Measurements from ENCODE around the gene KCNAB1. TPM values are rescaled to one million over a fixed set of nuclear protein-coding genes. Genes with fewer than 3 reads are reported as not detected.
A peak's percentile ranks its signal among the peaks of the same experiment; 100 is the strongest.

Gene KCNAB1
- total and polyA plus RNA-seq, 10 of the 15 experiments (the other 5 are each of a cell fraction or from before 2014, with no cell fraction given): 0.11 to 0.69 (median 0.43) TPM; not detected in 6

DNA sequence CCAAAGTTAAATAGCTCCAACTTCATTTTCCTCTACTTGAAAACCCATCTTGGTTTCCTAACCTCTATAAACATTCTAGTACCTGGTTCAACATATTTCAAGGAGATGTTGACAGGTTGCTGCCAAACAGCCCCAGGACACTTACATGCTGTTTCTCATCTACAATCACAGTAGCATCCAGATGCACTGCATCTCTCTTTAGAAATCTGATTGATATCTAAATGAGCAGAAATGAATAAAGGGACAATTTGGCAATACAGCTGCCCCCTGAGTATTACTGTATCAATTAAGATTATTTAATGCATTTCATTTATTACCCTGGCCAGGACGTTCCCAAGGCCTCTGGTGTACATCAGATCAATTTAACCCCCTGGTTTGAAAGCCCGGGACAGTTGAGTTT, 360.6 kb downstream of the KCNAB1 start:
- Histone ChIP-seq H3K9me3 (replicated peaks; ENCODE audit: control insufficient read depth, insufficient read depth, low read length) (no peaks in the 10 kb centered on the region), H3K4me2 (ENCODE audit: control insufficient read depth, insufficient read depth) (no peak overlapping the region), H3K9ac (ENCODE audit: control insufficient read depth, insufficient read depth, low read length) (no peak overlapping the region), H3K79me2 (ENCODE audit: control insufficient read depth, insufficient read depth, low read length) (no peaks in the 10 kb centered on the region), H2AFZ (ENCODE audit: control insufficient read depth, low read depth, low read length) (no peak overlapping the region), H3K27me3 (replicated peaks in 1 of 2; ENCODE audit: control insufficient read depth in 2 of 2, insufficient read depth in 2 of 2, low read length in 1 of 2) (peaks cover 0 to 2% of the 10 kb centered on the region in 2 experiments; a peak in 3 of 4 replicates), H3K36me3 (ENCODE audit: control insufficient read depth in 2 of 2, insufficient read depth in 2 of 2, low read length in 1 of 2) (no peaks in the 10 kb centered on the region), H3K27ac (ENCODE audit: control insufficient read depth, insufficient read depth) (no peak overlapping the region), H3K4me1 (ENCODE audit: control insufficient read depth, insufficient read depth, low read length) (peaks cover 14% of the 10 kb centered on the region), H3K4me3 (no peak overlapping the region), H4K20me1 (ENCODE audit: control insufficient read depth, insufficient read depth) (no peaks in the 10 kb centered on the region)
- WGBS (ENCODE audit: insufficient coverage, insufficient replicate concordance, low lambda C conversion rate, missing lambda C conversion rate): 17% methylated on average over 2 of the region's 2 CpGs
- CTCF ChIA-PET: interaction anchor here (0.6 to 5.3 kb wide), 12 partner anchors 8 to 601 kb away, joined by 3 to 58 read pairs (median 4); no protein-coding TSS in a partner anchor
- intact Hi-C loops (cut with micrococcal nuclease; ENCODE audit: unreplicated experiment): no loop called here
- in situ Hi-C loops (cut with MboI): no loop called here
- SMC1A ChIA-PET (ENCODE audit: uncharacterized antibody, unreplicated experiment): interaction anchor here (1.1 to 9.6 kb wide), 6 partner anchors 12 to 77 kb away, joined by 3 to 72 read pairs (median 6); no protein-coding TSS in a partner anchor
- no peak for TF ChIP-seq SMC3 (IDR thresholded peaks at IDR 0.05; ENCODE audit: borderline replicate concordance, low read length)
- no peak for FAIRE-seq
- no TSS peak for BruUV-seq (replicated peaks)
- no peak for DNase-seq (ENCODE audit: low read depth, low spot score)
- POLR2A ChIA-PET: interaction anchor here (0.6 to 1.5 kb wide), 3 partner anchors 29 to 610 kb away, joined by 3 to 5 read pairs (median 4); no protein-coding TSS in a partner anchor
- no peak for ATAC-seq
- RAD21 ChIA-PET (ENCODE audit: unreplicated experiment): interaction anchor here (1.3 kb wide), 1 partner anchor 331 kb away, joined by 4 read pairs; no protein-coding TSS in a partner anchor

GRCh38 chr3:156483002-156483401, 362.6 kb downstream of the KCNAB1 start:
- no TSS peak for BruUV-seq (replicated peaks)
- Histone ChIP-seq H3K4me2 (ENCODE audit: control insufficient read depth, insufficient read depth) (peak overlapping the region; percentile 92), H3K4me1 (ENCODE audit: control insufficient read depth, insufficient read depth, low read length) (peaks cover 14% of the 10 kb centered on the region), H3K79me2 (ENCODE audit: control insufficient read depth, insufficient read depth, low read length) (no peaks in the 10 kb centered on the region), H3K9ac (ENCODE audit: control insufficient read depth, insufficient read depth, low read length) (no peak overlapping the region), H2AFZ (ENCODE audit: control insufficient read depth, low read depth, low read length) (no peak overlapping the region), H3K36me3 (ENCODE audit: control insufficient read depth in 2 of 2, insufficient read depth in 2 of 2, low read length in 1 of 2) (no peaks in the 10 kb centered on the region), H3K4me3 (no peak overlapping the region), H3K27me3 (replicated peaks in 1 of 2; ENCODE audit: control insufficient read depth in 2 of 2, insufficient read depth in 2 of 2, low read length in 1 of 2) (no peaks in the 10 kb centered on the region; a peak in 1 of 4 replicates), H4K20me1 (ENCODE audit: control insufficient read depth, insufficient read depth) (no peaks in the 10 kb centered on the region), H3K9me3 (replicated peaks; ENCODE audit: control insufficient read depth, insufficient read depth, low read length) (no peaks in the 10 kb centered on the region), H3K27ac (ENCODE audit: control insufficient read depth, insufficient read depth) (peak overlapping the region; percentile 36; the same call in 1 of the 2 replicates)
- ChIA-PET CTCF (interaction anchor here (0.8 to 5.3 kb wide), 8 partner anchors 9 to 334 kb away, joined by 3 to 58 read pairs (median 8); no protein-coding TSS in a partner anchor), RAD21 (ENCODE audit: unreplicated experiment) (interaction anchor here (0.6 to 4.8 kb wide), 12 partner anchors 8 to 331 kb away, joined by 3 to 20 read pairs (median 4); partner anchors contain the start of gene SSR3), SMC1A (ENCODE audit: uncharacterized antibody, unreplicated experiment) (interaction anchor here (0.9 to 9.6 kb wide), 8 partner anchors 9 to 190 kb away, joined by 3 to 72 read pairs (median 5); no protein-coding TSS in a partner anchor), POLR2A (interaction anchor here (0.6 kb wide), 1 partner anchor 105 kb away, joined by 4 read pairs; no protein-coding TSS in a partner anchor)
- in situ Hi-C loops (cut with MboI) (no loop called here), intact Hi-C loops (cut with micrococcal nuclease; ENCODE audit: unreplicated experiment) (loop anchor here (1.0 kb wide), 1 partner anchor 191 kb away; the partner anchor contains the start of gene TIPARP)
- DNase-seq (ENCODE audit: low read depth, low spot score): no peak
- no peak for FAIRE-seq
- ATAC-seq: no peak; the same call in 2 of the 3 replicates
- WGBS (ENCODE audit: insufficient coverage, insufficient replicate concordance, low lambda C conversion rate, missing lambda C conversion rate): 75% methylated on average over 3 of the region's 3 CpGs
- TF ChIP-seq SMAD5 (IDR thresholded peaks at IDR 0.05; ENCODE audit: low read depth) (no peak), CHD2 (IDR thresholded peaks at IDR 0.05; ENCODE audit: borderline replicate concordance, low read depth, low read length) (no peak), CTCF (IDR thresholded peaks at IDR 0.05 in 2 of 3, conservative IDR thresholded peaks at IDR 0.05 in 1 of 3; ENCODE audit: control insufficient read depth in 2 of 3, extremely low read depth in 1 of 3, insufficient read depth in 1 of 3, low read depth in 3 of 3, low read length in 3 of 3) (no peak), MEF2A (IDR thresholded peaks at IDR 0.05; ENCODE audit: insufficient read depth, low read depth, low read length) (no peak), JUNB (IDR thresholded peaks at IDR 0.05) (no peak), CEBPZ (IDR thresholded peaks at IDR 0.05; ENCODE audit: low read depth, low read length) (no peak), CHD4 (IDR thresholded peaks at IDR 0.05) (no peak)
- TF ChIP-seq, protein P1, sequence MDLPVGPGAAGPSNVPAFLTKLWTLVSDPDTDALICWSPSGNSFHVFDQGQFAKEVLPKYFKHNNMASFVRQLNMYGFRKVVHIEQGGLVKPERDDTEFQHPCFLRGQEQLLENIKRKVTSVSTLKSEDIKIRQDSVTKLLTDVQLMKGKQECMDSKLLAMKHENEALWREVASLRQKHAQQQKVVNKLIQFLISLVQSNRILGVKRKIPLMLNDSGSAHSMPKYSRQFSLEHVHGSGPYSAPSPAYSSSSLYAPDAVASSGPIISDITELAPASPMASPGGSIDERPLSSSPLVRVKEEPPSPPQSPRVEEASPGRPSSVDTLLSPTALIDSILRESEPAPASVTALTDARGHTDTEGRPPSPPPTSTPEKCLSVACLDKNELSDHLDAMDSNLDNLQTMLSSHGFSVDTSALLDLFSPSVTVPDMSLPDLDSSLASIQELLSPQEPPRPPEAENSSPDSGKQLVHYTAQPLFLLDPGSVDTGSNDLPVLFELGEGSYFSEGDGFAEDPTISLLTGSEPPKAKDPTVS (IDR thresholded peaks at IDR 0.05; ENCODE audit: low read depth, low read length): no peak
